Panc1 (cell line): Measurements from ENCODE around the gene SH3PXD2A. TPM values are rescaled to one million over a fixed set of nuclear protein-coding genes. Genes with fewer than 3 reads are reported as not detected.

Experiments used
- ATAC-seq: fragments of 200-7000 bp; cut with Tn5 transposase; 2 replicates; pipeline ENCODE4 v1.9.1; 2020; ENCODE audit warnings: mild to moderate bottlenecking, moderate library complexity
- BruUV-seq: library from RNA; stranded (reverse); fragments of 400-500 nt; replicated peaks from 2 replicates; lab custom pipeline; 2021; lab: Mats Ljungman, UMichigan
- CTCF ChIA-PET: fragments of 300-600 bp; sonication (Branson Sonifier 250); formaldehyde crosslinking; loops from one replicate; lab custom pipeline; 2022; ENCODE audit warnings: antibody characterized with exemption; lab: Charles Lee
- POLR2A ChIA-PET: fragments of 300-600 bp; sonication (Branson Sonifier 250); formaldehyde crosslinking; loops from one replicate; lab custom pipeline; 2022; ENCODE audit warnings: antibody characterized with exemption; lab: Charles Lee
- DNase-seq: peaks from one replicate; pipeline ENCODE4 v3.0.0-alpha.2; 2010; ENCODE audit warnings: low read depth, low spot score
- H3K27ac ChIP-seq: 2 replicates; pipeline ENCODE4 v1.5.1; 2011; ENCODE audit warnings: mild to moderate bottlenecking, low read length, inconsistent platforms
- H3K27me3 ChIP-seq: fragments of 200-500 bp; sonication (Bioruptor generic); 2 replicates; pipeline ENCODE4 v1.6.0; 2014; ENCODE audit warnings: low read length, inconsistent platforms; ENCODE audit not compliant: control insufficient read depth, insufficient read depth
- H3K36me3 ChIP-seq: fragments of 200-500 bp; sonication (Bioruptor generic); 2 replicates; pipeline ENCODE4 v1.5.1; 2014; ENCODE audit warnings: inconsistent platforms, mild to moderate bottlenecking, low read length, moderate library complexity; ENCODE audit not compliant: control insufficient read depth, insufficient read depth
- H3K4me1 ChIP-seq: 2 replicates; pipeline ENCODE4 v1.5.1; 2011; ENCODE audit warnings: inconsistent platforms, mild to moderate bottlenecking, low read length, moderate library complexity; ENCODE audit not compliant: control insufficient read depth, insufficient read depth
- H3K4me3 ChIP-seq, 2 experiments: 2 replicates each; pipeline ENCODE4 v1.5.1; 2011 to 2012; ENCODE audit warnings: low read depth in 2 of 2, low read length in 2 of 2, mild to moderate bottlenecking in 2 of 2, inconsistent platforms in 1 of 2, moderate library complexity in 1 of 2
- H3K9me3 ChIP-seq: fragments of 200-500 bp; sonication (Bioruptor generic); 2 replicates; pipeline ENCODE4 v1.5.1; 2014; ENCODE audit warnings: low read depth, mild to moderate bottlenecking, inconsistent platforms, low read length, moderate library complexity; ENCODE audit not compliant: control insufficient read depth, insufficient read depth
- CTCF ChIP-seq: fragments of 450-650 bp; IDR thresholded peaks from 2 replicates; pipeline ENCODE4 v1.5.1; 2017; ENCODE audit warnings: mild to moderate bottlenecking
- POLR2AphosphoS5 ChIP-seq: IDR thresholded peaks from 2 replicates; pipeline ENCODE4 v1.6.1; 2012; ENCODE audit warnings: mild to moderate bottlenecking, low read depth, low read length, moderate library complexity
- REST ChIP-seq, 2 experiments: IDR thresholded peaks; 2 replicates each; pipeline ENCODE4 v1.6.1; 2011 to 2012; ENCODE audit warnings: low read depth in 2 of 2, control low read depth in 1 of 2, low read length in 1 of 2, mild to moderate bottlenecking in 1 of 2, moderate library complexity in 1 of 2; ENCODE audit not compliant: insufficient read depth in 1 of 2
- SIN3A ChIP-seq: IDR thresholded peaks from 2 replicates; pipeline ENCODE4 v1.6.1; 2012; ENCODE audit warnings: low read depth, mild to moderate bottlenecking, low read length, moderate library complexity, borderline replicate concordance; ENCODE audit not compliant: insufficient read depth
- TCF7L2 ChIP-seq: IDR thresholded peaks from 2 replicates; pipeline ENCODE4 v1.6.1; 2011; ENCODE audit warnings: mild to moderate bottlenecking, low read depth, low read length, inconsistent platforms
- in situ Hi-C: cut with HindIII; loops from 2 replicates; pipeline ENCODE4 v1.10.0; 2016; ENCODE audit warnings: low sequenced_read_pairs, low pct_unique_long_range_greater_than_20kb
- intact Hi-C: fragments of 100-400 bp; cut with micrococcal nuclease; formaldehyde crosslinking; loops from one replicate; pipeline ENCODE4 v1.10.0; 2022; ENCODE audit not compliant: unreplicated experiment
- total RNA-seq: library from RNA; stranded (reverse); gene quantifications from one replicate; pipeline ENCODE4 v1.2.1, GENCODE V29; 2021; ENCODE audit not compliant: unreplicated experiment

Gene SH3PXD2A
- total RNA-seq, 1 experiment from 2014 or later, result 5.7 TPM

- POLR2A ChIA-PET, result interaction anchor here (0.7 kb wide), 1 partner anchor 50 kb away, joined by 6 read pairs; no protein-coding TSS in a partner anchor
- in situ Hi-C loops, result no loop called here
- Histone ChIP-seq H3K27ac (no peak overlapping the region), H3K4me1 (no peaks in the 10 kb centered on the region; the same call in 1 of the 2 replicates), H3K4me3 (no peak overlapping the region), H3K36me3 (no peaks in the 10 kb centered on the region), H3K9me3 (no peaks in the 10 kb centered on the region), H3K27me3 (no peaks in the 10 kb centered on the region)
- no TSS peak for BruUV-seq
- ATAC-seq, result peak; percentile 92
- CTCF ChIA-PET, result interaction anchor here (0.7 to 1.8 kb wide), 3 partner anchors 62 to 91 kb away, joined by 4 to 16 read pairs (median 5); no protein-coding TSS in a partner anchor
- intact Hi-C loops, result loop anchor here (1.0 kb wide), 1 partner anchor 88 kb away; no protein-coding TSS in a partner anchor
- peak; percentile 30 for DNase-seq
- TF ChIP-seq TCF7L2 (no peak), POLR2AphosphoS5 (no peak), CTCF (peak; percentile 91), SIN3A (no peak), REST (IDR thresholded peaks at IDR 0.05; ENCODE audit: insufficient read depth in 1 of 2, low read depth in 2 of 2, low read length in 1 of 2) (0 out of 4 replicates have a peak, but pooled peaks of 1 of the 2 experiments have one; percentile 23)
These were observed 256.7 kb downstream of the SH3PXD2A start for GRCh38 chr10:103598654-103599115.

- no peaks in the 10 kb centered on the region for H3K27me3 ChIP-seq
- H3K4me3 ChIP-seq, result no peak overlapping the region
- intact Hi-C loops (no loop called here), in situ Hi-C loops (no loop called here)
- DNase-seq (no peak), ATAC-seq (no peak)
- POLR2A ChIA-PET, result no interaction called here
- CTCF ChIA-PET, result interaction anchor here (0.6 kb wide), 1 partner anchor 90 kb away, joined by 3 read pairs; no protein-coding TSS in a partner anchor
- no peaks in the 10 kb centered on the region for H3K36me3 ChIP-seq
- no peaks in the 10 kb centered on the region for H3K9me3 ChIP-seq
- H3K4me1 ChIP-seq, result no peaks in the 10 kb centered on the region; the same call in 1 of the 2 replicates
- BruUV-seq, result no TSS peak
- H3K27ac ChIP-seq, result no peak overlapping the region
- TF ChIP-seq SIN3A (no peak), TCF7L2 (no peak), POLR2AphosphoS5 (no peak), REST (IDR thresholded peaks at IDR 0.05; ENCODE audit: insufficient read depth in 1 of 2, low read depth in 2 of 2, low read length in 1 of 2) (no peak)
These were observed 258.4 kb downstream of the SH3PXD2A start for GRCh38 chr10:103597003-103597402.
